ENCODE results near the gene OR4D9.

- TF ChIP-seq CTCF (IDR thresholded peaks at IDR 0.05) (no peak), POLR2AphosphoS5 (IDR thresholded peaks at IDR 0.05) (no peak), POLR2A (IDR thresholded peaks at IDR 0.05) (no peak), EP300 (IDR thresholded peaks at IDR 0.05) (no peak)
These were observed 23.3 kb downstream of the OR4D9 start for GRCh38 chr11:59534676-59535075.

Measured in stomach (tissue), 4 donors.